ENCODE results near the gene ANO1.

The ANO1 gene

DNA sequence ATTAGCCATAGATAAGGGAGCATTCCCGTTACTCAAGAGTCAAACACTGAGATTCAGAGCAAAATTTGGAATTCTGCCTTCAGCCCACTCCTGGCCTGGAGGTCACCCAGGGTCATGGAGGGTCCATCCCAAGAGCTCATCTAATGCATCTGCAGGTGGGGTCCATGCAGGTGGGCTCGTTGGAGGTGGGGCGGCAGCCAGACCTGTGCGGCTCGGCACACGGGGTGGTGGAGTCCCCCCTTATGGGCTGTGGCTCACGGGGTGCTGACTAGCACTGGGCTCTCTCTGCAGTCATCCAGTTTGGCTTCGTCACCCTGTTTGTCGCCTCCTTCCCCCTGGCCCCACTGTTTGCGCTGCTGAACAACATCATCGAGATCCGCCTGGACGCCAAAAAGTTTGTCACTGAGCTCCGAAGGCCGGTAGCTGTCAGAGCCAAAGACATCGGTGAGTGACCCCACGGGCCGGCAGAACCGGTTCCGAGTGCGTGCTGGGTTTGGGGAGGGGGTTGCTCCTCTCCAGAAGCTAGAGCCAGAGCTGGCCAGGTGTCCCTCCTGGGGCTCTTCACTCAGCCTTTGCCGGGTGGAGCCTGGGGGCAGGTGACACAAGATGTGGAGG, 92.6 kb downstream of the ANO1 start:
- DNase-seq, result no peak

DNA sequence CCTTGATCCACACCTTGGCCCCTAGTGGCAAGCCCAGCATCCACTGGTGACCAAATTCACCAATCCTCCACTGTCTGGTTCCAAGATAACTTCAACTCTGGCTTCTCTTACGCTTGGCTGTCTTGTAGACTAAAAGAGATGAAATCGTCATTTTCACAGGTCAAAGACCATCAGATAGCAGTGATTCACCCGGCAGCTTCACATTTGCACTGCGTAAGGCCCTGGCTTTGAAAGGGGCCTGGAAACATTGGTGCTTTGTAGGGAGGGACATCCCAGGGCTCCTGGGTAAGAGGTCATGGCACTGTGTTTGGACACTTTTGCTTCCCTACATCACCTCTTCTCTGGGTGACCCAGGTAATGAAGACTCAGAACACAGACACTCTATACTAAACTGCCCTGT, 94.9 kb downstream of the ANO1 start:
- no peak for DNase-seq

DNA sequence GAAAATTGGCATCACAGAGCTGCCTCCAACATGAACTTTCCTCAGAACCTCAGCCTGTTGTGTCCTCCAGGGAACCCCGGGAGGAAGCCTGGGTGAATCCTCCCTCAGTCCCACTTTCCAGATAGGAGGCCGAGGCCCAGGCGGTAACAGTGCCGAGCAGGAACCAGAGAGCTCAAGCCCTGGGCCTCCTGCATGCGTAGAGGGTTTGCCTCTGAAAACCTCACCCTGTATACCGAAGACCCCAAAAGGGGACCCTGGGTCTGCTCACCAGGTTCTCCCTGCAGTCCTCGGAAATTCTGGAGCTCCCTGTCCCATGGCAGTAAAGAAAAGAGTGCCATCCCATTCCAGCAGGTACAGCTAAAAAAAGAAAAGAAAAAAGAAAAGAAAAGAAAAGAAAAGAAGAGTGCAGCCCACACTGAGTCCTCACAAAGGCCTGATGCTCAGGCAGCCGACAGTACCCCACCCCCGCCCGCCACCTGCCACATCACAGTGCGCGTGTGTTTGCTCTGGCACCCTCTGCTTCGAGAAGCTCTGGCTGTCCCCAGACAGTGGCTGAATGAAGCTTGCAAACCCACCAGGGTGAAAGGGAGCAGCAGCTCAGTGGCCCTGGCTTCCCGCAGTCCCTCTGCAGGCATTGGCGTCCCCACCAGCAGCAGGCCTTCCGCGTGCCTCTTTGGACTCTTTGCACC, 96.6 kb downstream of the ANO1 start:
- peak; percentile 66 for DNase-seq

DNA sequence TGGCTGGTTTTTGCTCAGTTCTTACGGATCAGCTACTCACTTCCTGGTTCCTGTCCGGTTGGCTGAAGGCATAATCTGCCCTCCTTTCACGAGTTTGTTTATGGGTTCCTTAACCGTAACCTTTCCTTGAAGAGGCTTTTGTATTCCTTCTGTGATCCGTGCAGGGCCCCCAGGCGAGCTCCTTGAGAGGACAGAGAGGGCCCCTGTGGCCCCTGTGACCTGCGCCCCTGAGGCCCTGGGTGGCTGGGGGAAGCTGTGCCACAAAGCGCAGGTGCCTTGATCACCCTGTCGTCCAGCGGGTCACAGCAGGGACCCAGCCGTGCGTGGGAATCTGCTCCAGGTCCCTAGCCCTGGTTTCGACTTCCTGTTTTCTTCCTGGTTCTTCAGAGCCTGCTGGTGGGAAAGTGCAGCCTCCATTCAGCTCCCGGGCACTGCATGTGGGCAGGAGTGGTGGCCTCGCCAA, 97.2 kb downstream of the ANO1 start:
- DNase-seq, result no peak

DNA sequence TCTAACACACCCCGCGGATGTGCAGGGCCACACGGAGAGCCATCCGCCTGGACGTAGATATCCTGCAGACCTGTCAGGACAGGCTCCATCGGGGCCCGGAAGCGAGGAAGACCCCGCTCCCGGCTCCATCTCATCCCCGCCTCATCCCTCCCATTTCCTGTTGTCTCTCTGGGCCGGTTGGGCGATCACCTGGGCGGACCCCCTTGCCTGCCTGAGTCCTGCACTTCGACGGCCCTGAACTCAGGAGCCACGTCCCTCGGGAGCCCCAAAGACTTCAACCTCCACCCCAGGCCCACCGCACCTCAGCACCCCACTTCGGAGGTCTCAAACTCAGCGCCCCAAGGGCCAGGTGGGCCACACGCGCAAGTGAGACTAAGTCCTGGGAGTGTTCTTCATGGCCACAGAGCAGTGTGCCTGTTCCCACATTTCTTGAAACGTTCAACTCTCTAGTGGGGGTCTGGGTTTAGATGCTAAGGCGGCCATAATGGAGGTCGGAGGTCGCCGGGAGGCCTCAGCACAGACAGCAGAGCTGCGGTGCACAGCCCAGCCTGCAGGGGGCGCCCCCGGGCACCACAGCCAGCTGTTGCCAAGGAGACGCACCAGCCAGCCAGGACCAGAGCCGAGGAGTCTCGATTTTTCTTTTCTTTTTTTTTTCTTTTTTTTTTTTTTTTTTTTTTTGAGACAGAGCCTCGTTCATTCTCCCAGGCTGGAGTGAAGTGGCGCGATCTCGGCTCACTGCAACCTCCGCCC, 99.0 kb downstream of the ANO1 start:
- DNase-seq, result no peak

DNA sequence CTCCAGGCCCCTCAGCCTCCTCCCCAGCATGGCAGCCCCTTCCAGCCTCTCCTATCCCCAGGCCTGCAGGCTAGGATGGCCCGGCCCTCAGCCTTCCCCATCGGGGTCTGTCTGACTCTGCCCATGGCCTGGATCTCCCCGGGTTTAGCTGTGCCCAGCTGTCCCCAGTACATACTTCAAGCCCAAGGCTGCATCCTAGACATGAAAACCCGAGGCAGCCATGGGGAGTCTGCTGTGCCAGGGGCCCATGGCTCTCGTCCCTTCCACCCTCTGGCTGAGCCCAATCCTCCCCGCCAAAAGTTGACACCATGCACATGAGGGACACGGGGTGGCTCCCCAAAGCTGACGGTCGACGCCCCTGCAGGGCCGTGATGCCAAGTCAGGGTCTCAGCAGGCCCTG, 102.8 kb downstream of the ANO1 start:
- no peak for DNase-seq

DNA sequence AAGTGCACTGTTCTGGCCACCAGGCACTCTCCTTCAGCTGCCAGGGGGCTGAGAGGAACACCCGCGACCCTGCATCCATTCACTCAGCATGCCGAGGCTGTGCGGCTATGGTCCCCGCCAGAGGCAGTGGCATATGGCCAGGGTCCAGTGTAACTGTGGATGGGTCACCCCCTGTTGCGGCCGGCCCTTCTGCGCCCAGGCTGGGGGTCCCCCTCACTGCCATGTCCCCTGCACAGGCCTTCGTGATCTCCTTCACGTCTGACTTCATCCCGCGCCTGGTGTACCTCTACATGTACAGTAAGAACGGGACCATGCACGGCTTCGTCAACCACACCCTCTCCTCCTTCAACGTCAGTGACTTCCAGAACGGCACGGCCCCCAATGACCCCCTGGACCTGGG, 104.1 kb downstream of the ANO1 start:
- no peak for DNase-seq

DNA sequence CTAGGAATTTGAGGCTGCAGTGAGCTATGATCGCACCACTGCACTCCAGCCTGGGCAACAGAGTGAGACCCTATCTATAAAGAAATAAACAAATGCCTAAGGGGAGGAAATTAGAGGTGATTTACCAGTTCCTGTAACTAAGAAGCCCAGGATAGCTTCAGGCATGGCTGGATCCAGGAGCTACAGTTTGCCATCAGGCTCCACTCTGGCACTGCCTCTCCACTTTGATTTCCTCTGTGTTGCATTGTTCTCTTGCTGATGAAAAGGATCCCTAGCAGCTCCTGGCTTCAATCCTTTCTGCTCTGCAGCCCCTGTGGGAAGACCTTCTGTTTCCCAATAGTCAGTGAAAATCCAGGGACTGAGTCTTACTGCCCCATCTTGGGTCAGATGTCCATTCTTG, 104.9 kb downstream of the ANO1 start:
- DNase-seq, result no peak

DNA sequence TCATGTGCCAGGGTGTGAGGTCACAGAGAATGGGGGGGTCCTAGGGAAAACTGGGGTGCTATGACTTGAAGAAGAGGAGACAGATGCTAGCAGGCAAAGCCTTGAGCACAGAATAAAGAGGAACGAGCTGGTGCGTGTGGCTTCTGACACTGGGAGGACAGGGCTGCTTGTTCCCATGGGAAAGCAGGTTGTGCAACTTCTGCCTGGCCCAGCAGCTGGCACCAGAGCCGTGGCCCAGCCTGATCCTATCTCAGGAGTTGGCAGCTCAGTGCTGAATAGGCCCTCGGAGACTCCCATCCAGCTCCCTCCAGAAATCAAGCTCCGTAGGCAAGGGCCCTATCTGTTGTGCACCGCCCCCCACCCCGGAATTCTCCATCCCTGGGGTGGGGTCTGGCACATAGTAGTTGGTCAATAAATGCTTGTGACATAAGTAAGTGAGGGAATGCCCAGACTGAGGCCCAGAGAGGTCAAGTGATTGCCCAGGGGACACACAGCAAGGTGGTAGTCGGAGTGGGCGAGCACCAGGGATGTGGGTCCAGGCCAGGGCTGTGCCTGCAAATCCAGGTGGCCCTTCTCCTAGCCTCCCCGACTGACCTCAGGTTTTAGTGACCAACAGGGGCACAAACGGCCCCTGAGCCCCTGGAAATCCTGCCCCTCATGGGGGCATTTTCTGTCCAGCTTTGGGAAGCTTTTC, 105.5 kb downstream of the ANO1 start:
- no peak for DNase-seq

DNA sequence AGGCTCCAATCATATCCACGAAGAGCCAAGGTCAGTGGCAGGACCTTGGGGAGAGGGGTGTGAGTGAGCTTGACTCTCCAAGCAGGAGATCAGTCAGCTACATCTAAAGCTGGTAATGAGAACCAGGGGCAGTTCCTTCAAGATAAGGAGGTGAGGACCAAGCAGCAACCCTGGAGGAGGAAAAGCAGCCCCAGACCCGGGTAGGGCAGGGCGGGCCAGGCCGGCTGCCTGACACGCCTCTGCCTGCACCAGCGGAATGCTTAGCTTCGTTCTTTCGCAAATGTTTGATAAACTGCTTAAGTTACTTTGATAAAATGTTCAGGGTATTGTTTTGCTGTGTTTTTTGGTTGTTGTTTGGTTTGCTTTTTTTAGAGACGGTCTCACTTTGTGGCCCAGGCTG, 106.3 kb downstream of the ANO1 start:
- no peak for DNase-seq

DNA sequence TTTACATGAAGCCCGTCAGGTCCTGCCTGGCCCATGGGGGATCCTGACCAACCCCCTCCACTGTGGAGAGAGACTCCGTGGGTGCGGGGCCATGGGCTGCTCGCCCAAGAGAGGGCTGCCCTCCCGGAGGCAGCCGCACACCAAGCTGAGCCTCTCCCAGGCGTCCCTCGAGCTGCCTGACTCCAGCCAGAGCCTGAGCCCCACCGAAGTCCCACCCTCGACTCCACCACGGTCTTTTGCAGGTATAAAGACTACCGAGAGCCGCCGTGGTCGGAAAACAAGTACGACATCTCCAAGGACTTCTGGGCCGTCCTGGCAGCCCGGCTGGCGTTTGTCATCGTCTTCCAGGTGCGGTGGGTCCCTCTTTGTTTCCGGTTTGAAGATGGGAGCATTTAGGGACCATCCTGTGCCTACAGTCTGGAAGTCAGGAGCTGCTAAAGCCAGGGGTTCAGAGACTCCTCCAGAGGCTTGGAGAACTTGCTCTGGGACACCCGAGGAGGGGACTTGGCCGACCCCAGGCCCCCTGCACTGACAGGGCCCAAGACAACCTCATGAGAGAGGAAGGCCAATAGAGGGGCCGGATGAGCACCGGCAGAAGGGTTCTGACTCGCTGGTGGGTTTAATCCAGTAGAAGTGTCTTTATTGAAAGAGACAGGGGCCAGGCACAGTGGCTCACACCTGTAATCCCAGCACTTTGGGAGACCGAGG, 107.4 kb downstream of the ANO1 start:
- DNase-seq, result no peak

DNA sequence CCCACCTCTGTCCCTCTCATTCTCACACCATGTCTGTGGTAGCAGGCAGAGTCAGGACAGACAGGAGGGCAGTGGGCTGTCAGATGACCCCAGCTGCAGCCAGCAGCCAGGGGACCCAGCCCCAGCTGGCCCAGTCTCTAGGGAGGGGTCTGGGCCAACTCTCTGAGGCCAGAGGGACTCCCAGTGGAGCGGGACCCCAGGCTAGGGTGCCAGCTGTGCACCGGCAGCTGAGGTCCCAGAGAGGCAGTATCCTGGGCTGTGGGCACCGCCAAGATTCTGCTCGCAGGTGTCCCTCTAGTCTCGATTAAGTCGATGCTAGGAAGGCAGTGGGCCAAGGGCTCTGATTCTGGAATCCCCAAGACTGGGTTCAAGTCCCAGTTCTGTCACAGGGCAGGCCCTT, 108.3 kb downstream of the ANO1 start:
- no peak for DNase-seq

DNA sequence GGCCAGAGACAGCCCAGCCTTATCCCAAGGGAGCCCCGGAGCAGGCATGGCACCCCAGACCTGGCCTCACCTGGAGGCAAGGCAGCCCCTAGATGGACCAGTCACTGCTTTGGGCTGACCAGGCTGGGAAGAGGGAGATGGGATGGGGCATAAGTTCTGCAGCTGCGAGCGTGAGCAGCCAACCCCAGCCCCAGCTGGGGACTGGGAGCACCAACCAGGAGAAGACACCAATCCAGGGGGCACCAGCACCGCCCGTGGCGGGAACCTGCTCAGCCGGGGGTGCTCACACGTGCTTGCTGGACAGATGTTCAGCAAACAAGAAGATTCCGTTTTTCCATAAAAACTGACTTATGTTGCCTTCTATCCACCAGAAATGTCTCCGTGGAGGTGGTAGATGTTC, 108.8 kb downstream of the ANO1 start:
- no peak for DNase-seq

DNA sequence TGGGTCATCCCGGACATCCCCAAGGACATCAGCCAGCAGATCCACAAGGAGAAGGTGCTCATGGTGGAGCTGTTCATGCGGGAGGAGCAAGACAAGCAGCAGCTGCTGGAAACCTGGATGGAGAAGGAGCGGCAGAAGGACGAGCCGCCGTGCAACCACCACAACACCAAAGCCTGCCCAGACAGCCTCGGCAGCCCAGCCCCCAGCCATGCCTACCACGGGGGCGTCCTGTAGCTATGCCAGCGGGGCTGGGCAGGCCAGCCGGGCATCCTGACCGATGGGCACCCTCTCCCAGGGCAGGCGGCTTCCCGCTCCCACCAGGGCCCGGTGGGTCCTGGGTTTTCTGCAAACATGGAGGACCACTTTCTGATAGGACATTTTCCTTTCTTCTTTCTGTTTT, 109.7 kb downstream of the ANO1 start:
- no peak for DNase-seq

DNA sequence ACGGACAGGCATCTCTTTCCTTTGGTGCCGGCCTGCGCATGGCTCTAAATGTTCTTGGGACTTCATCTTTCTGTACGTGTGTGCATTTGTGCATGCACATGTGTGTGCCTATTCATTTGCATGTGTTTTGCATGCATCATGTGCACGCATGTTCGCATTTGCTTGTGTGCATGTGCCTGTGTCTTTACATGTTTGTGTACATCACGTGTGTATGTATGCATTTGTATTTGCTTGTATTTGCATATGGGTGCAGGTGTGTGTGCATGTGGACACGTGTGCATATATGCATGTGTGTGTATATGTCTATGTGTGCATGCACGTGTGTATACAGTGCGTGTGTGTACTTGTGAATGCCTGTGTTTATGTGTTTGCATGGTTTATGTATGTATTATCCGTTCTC, 111.5 kb downstream of the ANO1 start:
- no peak for DNase-seq

DNA sequence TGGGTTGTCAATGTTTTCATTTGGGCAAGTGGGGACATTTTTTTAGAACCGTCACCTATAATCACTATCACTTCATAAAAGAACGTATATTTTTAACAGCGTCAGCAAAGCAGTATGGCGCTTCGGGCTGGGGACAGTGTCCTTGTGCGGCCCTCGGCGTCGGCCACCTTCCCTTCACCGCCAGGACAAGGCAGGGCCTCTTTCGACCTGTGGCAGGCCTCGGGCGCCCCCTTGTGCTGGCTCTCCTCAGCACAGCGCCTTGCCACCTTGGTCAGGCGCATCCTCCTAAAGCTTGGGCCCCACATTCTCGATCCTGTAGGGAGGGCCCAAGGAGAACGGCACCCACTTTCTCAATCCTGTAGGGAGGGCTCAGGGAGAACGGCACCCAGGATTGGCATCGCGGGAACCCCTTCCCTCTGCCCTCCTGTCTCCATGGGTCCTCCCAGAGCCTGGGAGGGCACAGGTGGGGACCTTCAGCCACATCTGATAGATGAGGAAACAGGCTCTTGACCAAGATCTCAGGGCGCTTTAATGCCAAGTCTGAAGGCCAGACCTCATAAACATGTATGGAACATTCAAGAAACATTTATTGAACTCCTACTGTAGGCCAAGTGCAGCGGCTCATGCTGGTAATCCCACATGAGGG, 113.5 kb downstream of the ANO1 start:
- DNase-seq, result peak; percentile 70

DNA sequence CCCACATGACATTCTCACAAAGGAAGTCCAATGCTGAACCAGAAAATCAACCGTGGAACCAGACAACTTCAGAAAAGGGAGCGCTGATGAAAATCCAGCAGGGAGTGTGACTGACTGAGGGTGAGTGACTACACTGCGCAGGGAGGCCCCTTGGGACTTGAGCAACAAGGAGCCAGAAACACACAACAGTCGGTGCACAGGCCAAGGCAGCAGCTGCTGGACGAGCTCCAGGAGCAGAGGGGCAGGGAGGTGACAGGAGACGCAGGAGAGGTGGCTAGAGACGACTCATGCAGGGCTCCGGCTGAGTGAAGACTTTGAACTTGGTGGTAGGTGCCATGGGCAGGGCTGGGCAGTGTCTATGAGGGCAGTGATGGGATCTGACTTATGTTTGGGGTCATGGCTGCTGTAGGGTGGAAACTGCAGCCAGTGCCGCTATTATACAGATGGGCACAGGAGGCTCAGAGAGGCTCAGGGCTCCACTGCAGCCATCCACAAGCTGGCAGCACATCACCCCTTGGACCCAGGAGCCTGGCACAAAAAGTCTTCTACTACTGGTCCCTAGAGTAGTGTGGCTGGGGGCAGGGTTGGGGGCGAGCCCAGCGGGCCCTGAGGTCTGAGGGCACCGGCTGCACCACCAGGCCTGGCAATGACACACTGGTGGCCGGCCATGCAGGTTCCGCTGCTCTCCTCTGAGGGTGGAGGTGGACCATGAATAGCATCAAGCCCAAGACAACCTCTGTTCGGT, 114.7 kb downstream of the ANO1 start:
- no peak for DNase-seq

DNA sequence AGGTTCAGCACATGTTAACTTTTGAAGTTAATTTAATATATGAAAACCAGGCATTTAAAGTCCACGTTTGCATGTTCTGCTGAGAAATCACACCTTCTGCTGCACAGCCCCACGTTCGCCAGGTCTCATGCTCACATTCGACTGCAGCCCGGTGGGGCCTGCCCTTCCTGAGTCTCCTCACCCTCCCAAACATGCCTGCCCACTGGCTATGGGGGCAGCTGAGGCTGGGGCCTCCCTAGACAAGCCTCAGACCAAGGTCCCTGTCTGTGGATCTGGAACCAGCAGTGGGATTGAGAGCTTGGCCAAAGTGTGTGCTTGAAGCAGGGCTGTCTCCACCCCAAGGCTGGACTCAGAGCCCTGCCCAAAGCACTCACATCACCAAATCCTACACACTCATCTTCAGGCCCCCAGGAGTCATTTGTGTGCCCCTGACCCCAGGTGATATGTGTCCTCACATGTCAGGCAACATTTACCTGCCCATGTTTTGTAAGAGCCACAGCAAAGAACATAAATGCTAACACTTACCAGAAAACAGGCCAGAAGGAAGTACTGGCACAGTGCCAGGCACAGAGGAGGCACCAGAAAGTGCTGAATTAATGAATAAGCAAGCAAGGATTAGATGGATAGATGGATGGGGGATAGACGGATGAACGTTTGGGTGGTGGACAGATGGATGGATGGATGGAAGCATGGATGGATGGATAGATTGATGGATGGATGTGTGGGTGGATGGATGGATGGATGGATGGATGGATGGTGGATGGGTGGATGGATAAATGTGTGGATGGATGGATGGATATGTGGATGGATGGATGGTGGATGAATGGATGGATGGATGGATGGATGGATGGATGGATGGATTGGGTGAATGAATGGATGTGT, 115.5 kb downstream of the ANO1 start:
- no peak for DNase-seq

DNA sequence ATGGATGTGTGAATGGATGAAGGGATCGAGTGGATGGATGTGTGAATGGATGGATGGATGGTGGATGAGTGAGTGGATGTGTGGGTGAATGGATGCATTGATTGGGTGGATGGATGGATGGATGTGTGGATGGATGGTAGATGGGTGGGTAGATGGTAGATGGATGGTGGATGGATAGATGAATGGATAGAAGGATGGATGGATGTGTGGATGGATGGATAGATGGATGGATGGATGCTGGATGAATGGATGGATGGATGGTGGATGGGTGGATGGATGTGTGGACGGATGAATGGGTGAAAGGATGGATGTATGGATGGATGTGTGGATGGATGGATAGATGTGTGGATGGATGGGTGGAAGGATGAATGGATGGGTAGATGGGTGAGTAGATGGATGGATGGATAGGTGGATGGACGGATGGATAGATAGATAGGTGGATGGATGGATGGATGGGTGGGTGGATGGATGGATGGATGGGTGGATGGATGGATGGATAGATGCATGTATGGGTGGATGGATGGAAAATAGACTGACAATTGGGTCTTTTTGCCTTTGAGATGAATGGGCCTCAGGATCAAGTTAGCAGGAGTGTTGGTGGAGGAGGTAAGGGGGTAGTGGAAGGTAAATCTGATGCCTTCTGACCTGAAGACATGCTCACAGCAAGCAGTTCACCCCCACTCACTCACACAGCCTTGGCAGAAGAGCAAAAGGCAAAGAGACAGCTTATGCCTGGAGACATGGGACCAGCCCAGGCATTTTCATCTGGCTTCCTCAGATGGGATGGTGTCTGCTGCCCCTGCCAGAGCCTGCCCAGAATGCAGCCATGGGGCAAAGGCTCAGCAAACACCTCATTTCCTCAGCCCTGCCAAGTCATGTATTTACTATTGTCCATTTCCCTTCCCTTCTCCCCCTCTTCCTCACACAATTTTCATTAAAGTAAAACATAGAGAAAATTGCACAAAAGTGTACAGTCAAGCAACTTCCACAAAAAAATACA, 117.0 kb downstream of the ANO1 start:
- DNase-seq, result no peak

Measured in NCI-H345 (cell line).